ENCODE data around the gene ALDH3B2.

DNA sequence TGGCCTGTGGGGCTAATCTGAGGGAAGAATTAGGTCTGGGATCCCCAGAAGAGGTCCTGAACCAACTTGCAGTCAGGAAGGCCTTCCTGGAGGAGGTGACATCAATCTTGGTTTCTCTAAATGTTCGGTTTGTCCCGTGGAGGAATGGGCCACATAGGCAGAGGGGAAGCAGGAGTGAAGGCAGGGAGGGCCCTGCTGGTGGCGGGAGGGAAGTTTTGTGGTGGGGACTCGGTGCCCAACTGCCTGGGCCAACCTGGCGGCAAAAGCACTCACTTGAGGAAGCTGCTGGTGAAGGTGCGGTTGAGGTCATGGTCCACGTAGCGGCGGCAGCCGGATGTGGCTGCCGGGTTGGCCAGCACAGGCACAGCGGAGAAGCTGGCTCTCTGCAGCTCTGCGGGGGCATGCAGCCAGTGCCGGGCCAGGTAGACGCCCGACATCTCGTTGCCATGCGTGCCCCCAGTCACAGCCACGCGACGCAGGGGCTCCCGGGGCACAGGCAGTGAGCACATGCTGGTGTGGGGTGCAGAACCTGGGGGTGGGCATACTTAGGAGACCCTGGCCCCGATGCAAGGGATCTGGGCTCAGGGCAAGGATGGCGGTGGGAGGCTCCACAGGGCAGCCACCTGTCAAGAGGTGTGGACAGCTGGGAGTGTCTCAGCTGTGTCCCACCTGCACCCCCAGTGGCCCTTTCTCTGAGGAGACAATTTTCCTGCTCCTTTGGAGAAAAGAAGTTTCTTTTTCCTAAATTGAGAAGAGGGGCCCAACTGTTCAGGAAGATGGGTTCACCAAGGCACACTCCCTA is 27.7 kb downstream of the ALDH3B2 start:
- TF ChIP-seq EZH2phosphoT487 (conservative IDR thresholded peaks at IDR 0.05; ENCODE audit: low read length), result no peak
- TF ChIP-seq, protein P1, sequence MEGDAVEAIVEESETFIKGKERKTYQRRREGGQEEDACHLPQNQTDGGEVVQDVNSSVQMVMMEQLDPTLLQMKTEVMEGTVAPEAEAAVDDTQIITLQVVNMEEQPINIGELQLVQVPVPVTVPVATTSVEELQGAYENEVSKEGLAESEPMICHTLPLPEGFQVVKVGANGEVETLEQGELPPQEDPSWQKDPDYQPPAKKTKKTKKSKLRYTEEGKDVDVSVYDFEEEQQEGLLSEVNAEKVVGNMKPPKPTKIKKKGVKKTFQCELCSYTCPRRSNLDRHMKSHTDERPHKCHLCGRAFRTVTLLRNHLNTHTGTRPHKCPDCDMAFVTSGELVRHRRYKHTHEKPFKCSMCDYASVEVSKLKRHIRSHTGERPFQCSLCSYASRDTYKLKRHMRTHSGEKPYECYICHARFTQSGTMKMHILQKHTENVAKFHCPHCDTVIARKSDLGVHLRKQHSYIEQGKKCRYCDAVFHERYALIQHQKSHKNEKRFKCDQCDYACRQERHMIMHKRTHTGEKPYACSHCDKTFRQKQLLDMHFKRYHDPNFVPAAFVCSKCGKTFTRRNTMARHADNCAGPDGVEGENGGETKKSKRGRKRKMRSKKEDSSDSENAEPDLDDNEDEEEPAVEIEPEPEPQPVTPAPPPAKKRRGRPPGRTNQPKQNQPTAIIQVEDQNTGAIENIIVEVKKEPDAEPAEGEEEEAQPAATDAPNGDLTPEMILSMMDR (IDR thresholded peaks at IDR 0.05; ENCODE audit: insufficient read depth, low read length, poor library complexity, severe bottlenecking), result no peak
